Measurements from ENCODE around the gene SUPT7L. TPM values are rescaled to one million over a fixed set of nuclear protein-coding genes. Genes with fewer than 3 reads are reported as not detected.
A peak's percentile ranks its signal among the peaks of the same experiment; 100 is the strongest.

Gene SUPT7L
- total and polyA plus RNA-seq, 2 of the 13 experiments (the other 11 are each of a cell fraction or from before 2014, with no cell fraction given): 32.9 to 77.5 TPM

DNA sequence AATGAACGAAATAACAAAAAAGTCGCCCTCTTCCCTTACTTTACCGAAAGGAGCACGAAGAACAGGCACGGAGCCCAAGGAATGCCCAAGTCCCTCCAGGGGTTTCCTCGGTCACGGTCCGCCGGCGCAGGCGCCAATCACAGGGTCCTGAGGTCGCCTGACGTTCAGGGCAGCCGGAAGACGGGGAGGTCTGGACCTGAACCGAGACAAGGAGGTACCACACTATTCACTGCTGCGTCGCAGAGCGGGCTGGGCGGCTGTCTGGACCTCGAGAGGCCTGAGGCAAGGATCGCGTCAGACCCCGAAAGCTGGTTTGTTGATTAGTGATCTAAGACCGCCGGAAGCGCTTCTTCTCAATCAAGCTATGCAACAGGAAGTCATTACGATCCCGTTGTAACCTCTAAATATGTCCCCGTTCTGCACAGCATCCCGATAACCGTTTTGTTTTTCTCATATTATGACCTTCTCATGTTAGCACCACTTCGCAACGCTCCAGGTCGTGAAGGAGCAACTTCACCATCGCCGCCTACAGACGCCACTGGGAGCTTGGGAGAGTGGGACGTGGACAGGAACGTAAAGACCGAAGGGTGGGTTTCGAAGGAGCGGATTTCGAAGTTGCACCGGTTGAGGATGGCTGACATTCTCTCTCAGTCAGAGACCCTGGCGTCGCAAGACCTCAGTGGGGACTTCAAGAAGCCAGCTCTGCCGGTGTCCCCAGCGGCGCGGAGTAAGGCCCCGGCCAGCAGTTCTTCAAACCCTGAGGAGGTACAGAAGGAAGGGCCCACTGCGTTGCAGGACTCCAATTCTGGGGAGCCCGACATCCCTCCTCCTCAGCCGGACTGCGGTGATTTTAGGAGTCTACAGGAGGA is at the start of gene SUPT7L, which contains the start of gene SLC4A1AP (continued):
- TF ChIP-seq DR1 (CRISPR knock-in tag; IDR thresholded peaks at IDR 0.05) (peak; percentile 55), ZFYVE20 (CRISPR knock-in tag; IDR thresholded peaks at IDR 0.05; ENCODE audit: borderline replicate concordance, low read depth) (peak; percentile 86; the same call in 1 of the 2 replicates), KAT8 (CRISPR knock-in tag; IDR thresholded peaks at IDR 0.05) (peak; percentile 100), MEIS1 (CRISPR knock-in tag; IDR thresholded peaks at IDR 0.05; ENCODE audit: borderline replicate concordance) (0 out of 2 replicates have a peak, but pooled peaks have one; percentile 68), PPARG (CRISPR knock-in tag; conservative IDR thresholded peaks at IDR 0.05) (0 out of 2 replicates have a peak, but pooled peaks have one; percentile 37), RBFOX2 (IDR thresholded peaks at IDR 0.05; ENCODE audit: low read depth, low read length) (peak; percentile 76), ZBTB3 (CRISPR knock-in tag; IDR thresholded peaks at IDR 0.05; ENCODE audit: borderline replicate concordance, low read depth) (no peak), KAT7 (CRISPR knock-in tag; IDR thresholded peaks at IDR 0.05; ENCODE audit: borderline replicate concordance) (peak; percentile 100), HES4 (CRISPR knock-in tag; IDR thresholded peaks at IDR 0.05; ENCODE audit: borderline replicate concordance) (no peak; the same call in none of the 2 replicates), KDM4B (CRISPR knock-in tag; IDR thresholded peaks at IDR 0.05) (peak; percentile 80; the same call in 1 of the 2 replicates), ZBTB7B (CRISPR knock-in tag; IDR thresholded peaks at IDR 0.05) (peak; percentile 86; the same call in 1 of the 2 replicates), ZEB1 (IDR thresholded peaks at IDR 0.05; ENCODE audit: insufficient replicate concordance, low read depth) (peak; percentile 87)
- TF ChIP-seq, protein P1, sequence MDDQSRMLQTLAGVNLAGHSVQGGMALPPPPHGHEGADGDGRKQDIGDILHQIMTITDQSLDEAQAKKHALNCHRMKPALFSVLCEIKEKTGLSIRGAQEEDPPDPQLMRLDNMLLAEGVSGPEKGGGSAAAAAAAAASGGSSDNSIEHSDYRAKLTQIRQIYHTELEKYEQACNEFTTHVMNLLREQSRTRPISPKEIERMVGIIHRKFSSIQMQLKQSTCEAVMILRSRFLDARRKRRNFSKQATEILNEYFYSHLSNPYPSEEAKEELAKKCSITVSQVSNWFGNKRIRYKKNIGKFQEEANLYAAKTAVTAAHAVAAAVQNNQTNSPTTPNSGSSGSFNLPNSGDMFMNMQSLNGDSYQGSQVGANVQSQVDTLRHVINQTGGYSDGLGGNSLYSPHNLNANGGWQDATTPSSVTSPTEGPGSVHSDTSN (CRISPR knock-in tag; IDR thresholded peaks at IDR 0.05; ENCODE audit: borderline replicate concordance): peak; percentile 88
- TF ChIP-seq, protein P2, sequence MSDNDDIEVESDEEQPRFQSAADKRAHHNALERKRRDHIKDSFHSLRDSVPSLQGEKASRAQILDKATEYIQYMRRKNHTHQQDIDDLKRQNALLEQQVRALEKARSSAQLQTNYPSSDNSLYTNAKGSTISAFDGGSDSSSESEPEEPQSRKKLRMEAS (IDR thresholded peaks at IDR 0.05): peak; percentile 83
- TF ChIP-seq, protein P3, sequence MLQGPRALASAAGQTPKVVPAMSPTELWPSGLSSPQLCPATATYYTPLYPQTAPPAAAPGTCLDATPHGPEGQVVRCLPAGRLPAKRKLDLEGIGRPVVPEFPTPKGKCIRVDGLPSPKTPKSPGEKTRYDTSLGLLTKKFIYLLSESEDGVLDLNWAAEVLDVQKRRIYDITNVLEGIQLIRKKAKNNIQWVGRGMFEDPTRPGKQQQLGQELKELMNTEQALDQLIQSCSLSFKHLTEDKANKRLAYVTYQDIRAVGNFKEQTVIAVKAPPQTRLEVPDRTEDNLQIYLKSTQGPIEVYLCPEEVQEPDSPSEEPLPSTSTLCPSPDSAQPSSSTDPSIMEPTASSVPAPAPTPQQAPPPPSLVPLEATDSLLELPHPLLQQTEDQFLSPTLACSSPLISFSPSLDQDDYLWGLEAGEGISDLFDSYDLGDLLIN (CRISPR knock-in tag; IDR thresholded peaks at IDR 0.05; ENCODE audit: borderline replicate concordance): peak; percentile 75; the same call in 1 of the 2 replicates
- TF ChIP-seq, protein P4, sequence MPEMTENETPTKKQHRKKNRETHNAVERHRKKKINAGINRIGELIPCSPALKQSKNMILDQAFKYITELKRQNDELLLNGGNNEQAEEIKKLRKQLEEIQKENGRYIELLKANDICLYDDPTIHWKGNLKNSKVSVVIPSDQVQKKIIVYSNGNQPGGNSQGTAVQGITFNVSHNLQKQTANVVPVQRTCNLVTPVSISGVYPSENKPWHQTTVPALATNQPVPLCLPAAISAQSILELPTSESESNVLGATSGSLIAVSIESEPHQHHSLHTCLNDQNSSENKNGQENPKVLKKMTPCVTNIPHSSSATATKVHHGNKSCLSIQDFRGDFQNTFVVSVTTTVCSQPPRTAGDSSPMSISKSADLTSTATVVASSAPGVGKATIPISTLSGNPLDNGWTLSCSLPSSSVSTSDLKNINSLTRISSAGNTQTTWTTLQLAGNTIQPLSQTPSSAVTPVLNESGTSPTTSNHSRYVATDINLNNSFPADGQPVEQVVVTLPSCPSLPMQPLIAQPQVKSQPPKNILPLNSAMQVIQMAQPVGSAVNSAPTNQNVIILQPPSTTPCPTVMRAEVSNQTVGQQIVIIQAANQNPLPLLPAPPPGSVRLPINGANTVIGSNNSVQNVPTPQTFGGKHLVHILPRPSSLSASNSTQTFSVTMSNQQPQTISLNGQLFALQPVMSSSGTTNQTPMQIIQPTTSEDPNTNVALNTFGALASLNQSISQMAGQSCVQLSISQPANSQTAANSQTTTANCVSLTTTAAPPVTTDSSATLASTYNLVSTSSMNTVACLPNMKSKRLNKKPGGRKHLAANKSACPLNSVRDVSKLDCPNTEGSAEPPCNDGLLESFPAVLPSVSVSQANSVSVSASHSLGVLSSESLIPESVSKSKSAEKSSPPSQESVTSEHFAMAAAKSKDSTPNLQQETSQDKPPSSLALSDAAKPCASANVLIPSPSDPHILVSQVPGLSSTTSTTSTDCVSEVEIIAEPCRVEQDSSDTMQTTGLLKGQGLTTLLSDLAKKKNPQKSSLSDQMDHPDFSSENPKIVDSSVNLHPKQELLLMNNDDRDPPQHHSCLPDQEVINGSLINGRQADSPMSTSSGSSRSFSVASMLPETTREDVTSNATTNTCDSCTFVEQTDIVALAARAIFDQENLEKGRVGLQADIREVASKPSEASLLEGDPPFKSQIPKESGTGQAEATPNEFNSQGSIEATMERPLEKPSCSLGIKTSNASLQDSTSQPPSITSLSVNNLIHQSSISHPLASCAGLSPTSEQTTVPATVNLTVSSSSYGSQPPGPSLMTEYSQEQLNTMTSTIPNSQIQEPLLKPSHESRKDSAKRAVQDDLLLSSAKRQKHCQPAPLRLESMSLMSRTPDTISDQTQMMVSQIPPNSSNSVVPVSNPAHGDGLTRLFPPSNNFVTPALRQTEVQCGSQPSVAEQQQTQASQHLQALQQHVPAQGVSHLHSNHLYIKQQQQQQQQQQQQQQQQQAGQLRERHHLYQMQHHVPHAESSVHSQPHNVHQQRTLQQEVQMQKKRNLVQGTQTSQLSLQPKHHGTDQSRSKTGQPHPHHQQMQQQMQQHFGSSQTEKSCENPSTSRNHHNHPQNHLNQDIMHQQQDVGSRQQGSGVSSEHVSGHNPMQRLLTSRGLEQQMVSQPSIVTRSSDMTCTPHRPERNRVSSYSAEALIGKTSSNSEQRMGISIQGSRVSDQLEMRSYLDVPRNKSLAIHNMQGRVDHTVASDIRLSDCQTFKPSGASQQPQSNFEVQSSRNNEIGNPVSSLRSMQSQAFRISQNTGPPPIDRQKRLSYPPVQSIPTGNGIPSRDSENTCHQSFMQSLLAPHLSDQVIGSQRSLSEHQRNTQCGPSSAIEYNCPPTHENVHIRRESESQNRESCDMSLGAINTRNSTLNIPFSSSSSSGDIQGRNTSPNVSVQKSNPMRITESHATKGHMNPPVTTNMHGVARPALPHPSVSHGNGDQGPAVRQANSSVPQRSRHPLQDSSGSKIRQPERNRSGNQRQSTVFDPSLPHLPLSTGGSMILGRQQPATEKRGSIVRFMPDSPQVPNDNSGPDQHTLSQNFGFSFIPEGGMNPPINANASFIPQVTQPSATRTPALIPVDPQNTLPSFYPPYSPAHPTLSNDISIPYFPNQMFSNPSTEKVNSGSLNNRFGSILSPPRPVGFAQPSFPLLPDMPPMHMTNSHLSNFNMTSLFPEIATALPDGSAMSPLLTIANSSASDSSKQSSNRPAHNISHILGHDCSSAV (CRISPR knock-in tag; IDR thresholded peaks at IDR 0.05; ENCODE audit: borderline replicate concordance): no peak
- TF ChIP-seq, protein P5, sequence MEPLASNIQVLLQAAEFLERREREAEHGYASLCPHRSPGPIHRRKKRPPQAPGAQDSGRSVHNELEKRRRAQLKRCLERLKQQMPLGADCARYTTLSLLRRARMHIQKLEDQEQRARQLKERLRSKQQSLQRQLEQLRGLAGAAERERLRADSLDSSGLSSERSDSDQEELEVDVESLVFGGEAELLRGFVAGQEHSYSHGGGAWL (CRISPR knock-in tag; IDR thresholded peaks at IDR 0.05): peak; percentile 93
